Measurements from ENCODE around the gene APOBEC3H. TPM values are rescaled to one million over a fixed set of nuclear protein-coding genes. Genes with fewer than 3 reads are reported as not detected.
A peak's percentile ranks its signal among the peaks of the same experiment; 100 is the strongest.
"Not testable (repeated sequence)": the region's sequence is repeated elsewhere in the genome, so short reads cannot be mapped to it uniquely, and the experiment has no call there.

APOBEC3H gene
- total RNA-seq, 1 experiment from 2014 or later = not detected

DNA sequence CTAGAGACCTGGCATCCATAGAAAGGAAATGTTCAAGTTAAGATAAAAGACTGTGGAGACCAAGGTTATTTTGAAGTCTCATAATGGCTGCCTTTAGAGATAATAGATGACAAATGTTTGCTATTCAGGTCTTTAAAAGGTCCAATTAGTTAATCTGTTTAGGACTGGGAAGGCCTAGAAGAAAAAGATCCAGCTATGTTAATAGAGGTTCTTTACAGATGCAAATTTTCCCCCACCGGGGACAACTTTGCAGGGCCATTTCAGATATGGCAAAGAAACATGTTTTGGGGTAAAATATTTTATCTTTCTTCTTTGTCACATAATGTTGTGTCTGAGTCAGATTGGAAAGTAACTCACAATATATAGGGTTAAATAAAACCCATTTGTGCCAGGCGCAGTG, 23.1 kb upstream of the APOBEC3H start:
- ATAC-seq (no peak), DNase-seq (ENCODE audit: low read depth, low spot score) (no peak)
- no peaks in the 10 kb centered on the region for H3K36me3 ChIP-seq (ENCODE audit: control insufficient read depth, insufficient read depth, low read length)
- no peak overlapping the region for H3K27ac ChIP-seq (ENCODE audit: low read length)
- H3K4me1 ChIP-seq (ENCODE audit: control insufficient read depth, insufficient read depth, low read length) = no peaks in the 10 kb centered on the region; the same call in 1 of the 2 replicates
- in situ Hi-C loops (cut with HindIII; ENCODE audit: low pct_unique_long_range_greater_than_20kb, low sequenced_read_pairs) (no loop called here), intact Hi-C loops (cut with micrococcal nuclease; ENCODE audit: unreplicated experiment) (no loop called here)
- BruUV-seq (replicated peaks) = no TSS peak
- TF ChIP-seq CTCF (IDR thresholded peaks at IDR 0.05) (no peak), TCF7L2 (IDR thresholded peaks at IDR 0.05; ENCODE audit: low read depth, low read length) (no peak), SIN3A (IDR thresholded peaks at IDR 0.05; ENCODE audit: borderline replicate concordance, insufficient read depth, low read depth, low read length) (no peak), POLR2AphosphoS5 (IDR thresholded peaks at IDR 0.05; ENCODE audit: low read depth, low read length) (no peak)
- TF ChIP-seq, protein P1, sequence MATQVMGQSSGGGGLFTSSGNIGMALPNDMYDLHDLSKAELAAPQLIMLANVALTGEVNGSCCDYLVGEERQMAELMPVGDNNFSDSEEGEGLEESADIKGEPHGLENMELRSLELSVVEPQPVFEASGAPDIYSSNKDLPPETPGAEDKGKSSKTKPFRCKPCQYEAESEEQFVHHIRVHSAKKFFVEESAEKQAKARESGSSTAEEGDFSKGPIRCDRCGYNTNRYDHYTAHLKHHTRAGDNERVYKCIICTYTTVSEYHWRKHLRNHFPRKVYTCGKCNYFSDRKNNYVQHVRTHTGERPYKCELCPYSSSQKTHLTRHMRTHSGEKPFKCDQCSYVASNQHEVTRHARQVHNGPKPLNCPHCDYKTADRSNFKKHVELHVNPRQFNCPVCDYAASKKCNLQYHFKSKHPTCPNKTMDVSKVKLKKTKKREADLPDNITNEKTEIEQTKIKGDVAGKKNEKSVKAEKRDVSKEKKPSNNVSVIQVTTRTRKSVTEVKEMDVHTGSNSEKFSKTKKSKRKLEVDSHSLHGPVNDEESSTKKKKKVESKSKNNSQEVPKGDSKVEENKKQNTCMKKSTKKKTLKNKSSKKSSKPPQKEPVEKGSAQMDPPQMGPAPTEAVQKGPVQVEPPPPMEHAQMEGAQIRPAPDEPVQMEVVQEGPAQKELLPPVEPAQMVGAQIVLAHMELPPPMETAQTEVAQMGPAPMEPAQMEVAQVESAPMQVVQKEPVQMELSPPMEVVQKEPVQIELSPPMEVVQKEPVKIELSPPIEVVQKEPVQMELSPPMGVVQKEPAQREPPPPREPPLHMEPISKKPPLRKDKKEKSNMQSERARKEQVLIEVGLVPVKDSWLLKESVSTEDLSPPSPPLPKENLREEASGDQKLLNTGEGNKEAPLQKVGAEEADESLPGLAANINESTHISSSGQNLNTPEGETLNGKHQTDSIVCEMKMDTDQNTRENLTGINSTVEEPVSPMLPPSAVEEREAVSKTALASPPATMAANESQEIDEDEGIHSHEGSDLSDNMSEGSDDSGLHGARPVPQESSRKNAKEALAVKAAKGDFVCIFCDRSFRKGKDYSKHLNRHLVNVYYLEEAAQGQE (IDR thresholded peaks at IDR 0.05; ENCODE audit: insufficient read depth in 1 of 2, low read depth in 2 of 2, low read length in 1 of 2) = no peak
- ChIA-PET CTCF (no interaction called here), POLR2A (no interaction called here)
- H3K27me3 ChIP-seq (ENCODE audit: control insufficient read depth, insufficient read depth, low read length) = no peaks in the 10 kb centered on the region
- no peaks in the 10 kb centered on the region for H3K9me3 ChIP-seq (ENCODE audit: control insufficient read depth, insufficient read depth, low read depth, low read length)
- H3K4me3 ChIP-seq (ENCODE audit: low read depth in 2 of 2, low read length in 2 of 2) = no peak overlapping the region

- POLR2A ChIA-PET; H3K9me3 ChIP-seq (ENCODE audit: control insufficient read depth, insufficient read depth, low read depth, low read length); BruUV-seq (replicated peaks); in situ Hi-C loops (cut with HindIII; ENCODE audit: low pct_unique_long_range_greater_than_20kb, low sequenced_read_pairs); DNase-seq (ENCODE audit: low read depth, low spot score); H3K4me1 ChIP-seq (ENCODE audit: control insufficient read depth, insufficient read depth, low read length); H3K36me3 ChIP-seq (ENCODE audit: control insufficient read depth, insufficient read depth, low read length); intact Hi-C loops (cut with micrococcal nuclease; ENCODE audit: unreplicated experiment); H3K27me3 ChIP-seq (ENCODE audit: control insufficient read depth, insufficient read depth, low read length); CTCF ChIA-PET; H3K27ac ChIP-seq (ENCODE audit: low read length): not testable (repeated sequence)
- H3K4me3 ChIP-seq (ENCODE audit: low read depth in 2 of 2, low read length in 2 of 2) = peak overlapping the region; percentile 11 to 27; a peak in 2 of 4 replicates
- ATAC-seq = peak; percentile 94
Observed at GRCh38 chr22:39076155-39077025, 20.7 kb upstream of the APOBEC3H start.

DNA sequence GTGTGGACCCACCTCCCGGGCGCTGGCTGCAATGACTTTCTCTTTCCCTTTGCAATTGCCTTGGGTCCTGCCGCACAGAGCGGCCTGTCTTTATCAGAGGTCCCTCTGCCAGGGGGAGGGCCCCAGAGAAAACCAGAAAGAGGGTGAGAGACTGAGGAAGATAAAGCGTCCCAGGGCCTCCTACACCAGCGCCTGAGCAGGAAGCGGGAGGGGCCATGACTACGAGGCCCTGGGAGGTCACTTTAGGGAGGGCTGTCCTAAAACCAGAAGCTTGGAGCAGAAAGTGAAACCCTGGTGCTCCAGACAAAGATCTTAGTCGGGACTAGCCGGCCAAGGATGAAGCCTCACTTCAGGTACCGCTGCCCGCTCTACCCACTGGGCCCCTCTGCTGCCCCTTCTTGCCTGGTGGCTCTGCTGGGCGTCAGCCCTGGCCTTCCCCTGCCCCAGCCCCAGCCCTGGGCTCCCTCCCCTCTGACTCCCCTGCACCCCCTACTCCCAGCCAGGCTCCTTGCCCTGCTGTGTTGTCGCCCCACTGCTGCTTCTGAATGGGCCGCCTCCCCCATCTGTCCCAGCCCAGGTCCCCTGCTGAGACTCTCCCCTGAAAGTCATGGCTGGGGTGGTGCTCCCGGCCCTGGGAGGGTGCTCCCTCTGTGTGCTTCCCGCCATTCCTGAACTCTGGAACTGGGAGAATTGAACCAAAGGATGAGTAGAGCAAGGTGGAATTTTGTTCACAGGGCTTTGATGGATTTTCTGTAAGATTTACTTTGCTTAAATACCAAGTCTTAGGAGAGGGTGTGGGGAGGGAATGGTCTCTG, 19.8 kb upstream of the APOBEC3H start, which contains the start of gene APOBEC3G:
Gene APOBEC3G, plus strand, starts transcription at position 250 of the 815 bp plus-strand sequence. Its CDS starts 87 bp downstream, at position 337.
- CTCF ChIA-PET; H3K9me3 ChIP-seq (ENCODE audit: control insufficient read depth, insufficient read depth, low read depth, low read length); in situ Hi-C loops (cut with HindIII; ENCODE audit: low pct_unique_long_range_greater_than_20kb, low sequenced_read_pairs); intact Hi-C loops (cut with micrococcal nuclease; ENCODE audit: unreplicated experiment); H3K27me3 ChIP-seq (ENCODE audit: control insufficient read depth, insufficient read depth, low read length); H3K27ac ChIP-seq (ENCODE audit: low read length); H3K36me3 ChIP-seq (ENCODE audit: control insufficient read depth, insufficient read depth, low read length); H3K4me1 ChIP-seq (ENCODE audit: control insufficient read depth, insufficient read depth, low read length); BruUV-seq (replicated peaks); POLR2A ChIA-PET; DNase-seq (ENCODE audit: low read depth, low spot score): not testable (repeated sequence)
- H3K4me3 ChIP-seq (ENCODE audit: low read depth in 2 of 2, low read length in 2 of 2) = peak within 1 kb of the TSS; percentile 27 to 44
- peak; percentile 89 for ATAC-seq

DNA sequence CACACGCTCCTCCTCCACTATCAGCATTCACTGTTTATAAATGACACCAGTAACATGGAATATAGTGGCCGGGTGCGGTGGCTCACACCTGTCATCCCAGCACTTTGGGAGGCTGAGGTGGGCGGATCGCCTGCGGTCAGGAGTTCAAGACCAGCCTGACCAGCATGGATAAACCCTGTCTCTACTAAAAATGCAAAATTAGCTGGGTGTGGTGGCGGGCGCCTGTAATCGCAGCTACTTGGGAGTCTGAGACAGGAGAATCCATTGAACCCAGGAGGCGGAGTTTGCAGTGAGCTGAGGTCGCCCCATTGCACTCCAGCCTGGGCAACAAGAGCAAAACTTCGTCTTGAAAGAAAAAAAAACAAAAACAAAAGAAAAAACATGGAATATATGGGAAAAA, 19.1 kb upstream of the APOBEC3H start:
- DNase-seq (ENCODE audit: low read depth, low spot score); CTCF ChIA-PET; H3K4me1 ChIP-seq (ENCODE audit: control insufficient read depth, insufficient read depth, low read length); intact Hi-C loops (cut with micrococcal nuclease; ENCODE audit: unreplicated experiment); in situ Hi-C loops (cut with HindIII; ENCODE audit: low pct_unique_long_range_greater_than_20kb, low sequenced_read_pairs); BruUV-seq (replicated peaks); H3K36me3 ChIP-seq (ENCODE audit: control insufficient read depth, insufficient read depth, low read length); H3K27ac ChIP-seq (ENCODE audit: low read length); H3K27me3 ChIP-seq (ENCODE audit: control insufficient read depth, insufficient read depth, low read length); H3K9me3 ChIP-seq (ENCODE audit: control insufficient read depth, insufficient read depth, low read depth, low read length); POLR2A ChIA-PET; ATAC-seq; H3K4me3 ChIP-seq (ENCODE audit: low read depth in 2 of 2, low read length in 2 of 2): not testable (repeated sequence)

Data from Panc1 (cell line).